NT2/D1 (cell line): Measurements from ENCODE around the gene PKD2L2.
"Not testable (repeated sequence)": the region's sequence is repeated elsewhere in the genome, so short reads cannot be mapped to it uniquely, and the experiment has no call there.

ENCODE experiments used
- DNase-seq: peaks from one replicate; pipeline ENCODE4 v3.0.0-alpha.2; 2011; ENCODE audit warnings: low read depth, low spot score
- H3K27me3 ChIP-seq: 2 replicates; pipeline ENCODE4 v1.6.0; 2011; ENCODE audit warnings: mild to moderate bottlenecking; ENCODE audit not compliant: insufficient read length, insufficient read depth
- H3K36me3 ChIP-seq: 2 replicates; pipeline ENCODE4 v1.6.1; 2011; ENCODE audit warnings: mild to moderate bottlenecking, low read length, mixed read lengths; ENCODE audit not compliant: insufficient read depth, insufficient read length
- H3K4me1 ChIP-seq: 2 replicates; pipeline ENCODE4 v1.5.1; 2011; ENCODE audit not compliant: insufficient read depth, insufficient read length
- H3K4me3 ChIP-seq: 2 replicates; pipeline ENCODE4 v1.5.1; 2011; ENCODE audit warnings: low read depth; ENCODE audit not compliant: insufficient read length
- H3K9ac ChIP-seq: 2 replicates; pipeline ENCODE4 v1.6.0; 2011; ENCODE audit warnings: low read depth; ENCODE audit not compliant: insufficient read length
- H3K9me3 ChIP-seq: 2 replicates; pipeline ENCODE4 v1.5.1; 2011; ENCODE audit warnings: mild to moderate bottlenecking, low read length; ENCODE audit not compliant: insufficient read depth
- SUZ12 ChIP-seq: IDR thresholded peaks from 2 replicates; pipeline ENCODE4 v1.6.1; 2011; ENCODE audit not compliant: insufficient read length, insufficient read depth; ENCODE audit errors: extremely low read depth
- YY1 ChIP-seq: IDR thresholded peaks from 2 replicates; pipeline ENCODE4 v1.6.1; 2011; ENCODE audit not compliant: insufficient read length, insufficient read depth
- ZNF274 ChIP-seq: IDR thresholded peaks from 2 replicates; pipeline ENCODE4 v1.6.1; 2011; ENCODE audit warnings: mild to moderate bottlenecking, low read depth, low read length

Gene PKD2L2

DNA sequence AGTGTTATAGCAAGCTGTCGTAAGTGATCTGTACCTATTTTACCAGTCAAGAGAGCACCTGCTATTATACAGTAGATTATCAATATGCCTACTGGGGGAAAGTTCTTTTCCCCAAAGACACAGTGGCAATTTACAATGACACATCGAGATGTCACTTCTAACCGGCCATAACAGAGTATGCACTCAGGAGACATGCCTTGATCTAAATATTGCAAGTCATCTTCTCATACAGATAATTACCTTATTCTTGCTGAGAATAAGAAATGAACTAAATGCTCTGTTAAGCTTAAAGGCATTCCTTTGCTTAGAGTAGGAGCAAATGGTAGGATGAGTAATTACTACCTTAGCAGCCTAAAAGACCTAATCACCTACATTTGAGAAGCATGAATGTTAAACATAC, 71.6 kb downstream of the PKD2L2 start:
- H3K27me3 ChIP-seq: no peaks in the 10 kb centered on the region
- H3K9ac ChIP-seq: no peak overlapping the region
- no peak overlapping the region for H3K4me3 ChIP-seq
- peaks cover 44% of the 10 kb centered on the region for H3K36me3 ChIP-seq
- H3K4me1 ChIP-seq: no peaks in the 10 kb centered on the region
- TF ChIP-seq YY1 (no peak), SUZ12 (no peak), ZNF274 (no peak)
- H3K9me3 ChIP-seq: no peaks in the 10 kb centered on the region
- no peak for DNase-seq

DNA sequence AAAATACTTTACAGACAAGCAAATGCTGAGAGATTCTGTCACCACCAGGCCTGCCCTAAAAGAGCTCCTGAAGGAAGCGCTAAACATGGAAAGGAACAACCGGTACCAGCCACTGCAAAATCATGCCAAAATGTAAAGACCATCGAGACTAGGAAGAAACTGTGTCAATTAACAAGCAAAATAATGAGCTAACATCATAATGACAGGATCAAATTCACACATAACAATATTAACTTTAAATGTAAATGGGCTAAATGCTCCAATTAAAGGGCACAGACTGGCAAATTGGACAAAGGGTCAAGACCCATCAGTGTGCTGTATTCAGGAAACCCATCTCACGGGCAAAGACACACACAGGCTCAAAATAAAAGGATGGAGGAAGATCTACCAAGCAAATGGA, 81.1 kb downstream of the PKD2L2 start:
- not testable (repeated sequence) for H3K9ac ChIP-seq, H3K27me3 ChIP-seq, DNase-seq, H3K4me1 ChIP-seq, H3K9me3 ChIP-seq, H3K4me3 ChIP-seq
- H3K36me3 ChIP-seq: peaks cover 18% of the 10 kb centered on the region

DNA sequence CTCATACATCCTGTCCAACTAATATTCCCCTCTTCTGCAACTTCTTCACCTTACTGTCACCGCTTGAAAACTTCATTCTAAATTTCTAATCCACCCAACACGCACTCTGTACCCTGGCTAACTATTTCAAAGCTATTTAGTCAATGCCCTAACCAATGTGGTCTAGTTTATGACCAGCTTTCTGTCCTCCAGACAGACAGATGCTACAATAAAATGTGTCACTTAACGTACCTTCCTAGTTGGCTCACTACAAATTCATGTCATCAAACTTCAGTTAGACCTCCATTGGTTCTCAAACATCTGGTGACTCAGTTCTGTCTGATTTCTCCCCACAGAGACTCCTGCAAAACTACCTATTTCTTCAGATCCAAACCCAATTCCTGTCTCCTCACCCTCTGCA, 86.0 kb downstream of the PKD2L2 start:
- no peaks in the 10 kb centered on the region for H3K27me3 ChIP-seq
- no peaks in the 10 kb centered on the region for H3K9me3 ChIP-seq
- peaks cover 18% of the 10 kb centered on the region for H3K36me3 ChIP-seq
- no peak for DNase-seq
- H3K4me3 ChIP-seq: no peak overlapping the region
- TF ChIP-seq ZNF274 (no peak), YY1 (no peak), SUZ12 (no peak)
- no peaks in the 10 kb centered on the region for H3K4me1 ChIP-seq
- H3K9ac ChIP-seq: no peak overlapping the region

DNA sequence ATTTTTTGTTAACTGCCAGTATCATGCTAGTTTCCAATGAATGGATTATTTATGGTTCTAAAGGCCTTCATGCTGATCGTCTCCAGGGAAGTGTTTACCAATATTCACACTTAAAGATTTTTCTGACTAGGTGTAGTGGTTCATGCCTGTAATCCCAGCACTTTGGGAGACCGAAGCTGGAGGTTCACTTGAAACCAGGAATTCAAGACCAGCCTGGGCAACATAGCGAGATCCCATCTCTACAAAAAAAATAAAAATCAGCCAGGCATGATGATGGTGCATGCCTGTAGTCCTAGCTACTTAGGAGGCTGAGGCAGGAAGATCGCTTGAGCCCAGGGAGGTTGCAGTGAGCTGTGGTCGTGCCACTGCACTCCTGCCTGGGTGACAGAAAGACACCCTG, 100.2 kb downstream of the PKD2L2 start:
- no peak overlapping the region for H3K4me3 ChIP-seq
- TF ChIP-seq YY1: no peak
- TF ChIP-seq SUZ12: no peak
- TF ChIP-seq ZNF274: no peak
- H3K27me3 ChIP-seq: no peaks in the 10 kb centered on the region
- no peaks in the 10 kb centered on the region for H3K4me1 ChIP-seq
- no peak overlapping the region for H3K9ac ChIP-seq
- peaks cover 6% of the 10 kb centered on the region for H3K36me3 ChIP-seq
- H3K9me3 ChIP-seq: no peaks in the 10 kb centered on the region
- DNase-seq: no peak
